GM19463 (cell line): Measurements from ENCODE around the gene ASPG.

Experiments
- ATAC-seq: cut with Tn5 transposase; IDR thresholded peaks from one replicate; pipeline ENCODE4 v1.9.1; 2021; ENCODE audit warnings: mild to moderate bottlenecking, moderate library complexity; ENCODE audit not compliant: unreplicated experiment

The ASPG gene

GRCh38 chr14:104075530-104076151, 9.9 kb upstream of the ASPG start:
- ATAC-seq: no peak

GRCh38 chr14:104076743-104077142, 8.8 kb upstream of the ASPG start:
- ATAC-seq: no peak

- ATAC-seq: no peak
Observed at GRCh38 chr14:104078031-104078455, 7.5 kb upstream of the ASPG start.

GRCh38 chr14:104080376-104081260, 4.9 kb upstream of the ASPG start:
- ATAC-seq: no peak

- ATAC-seq: no peak
Observed at GRCh38 chr14:104081261-104081835, 4.2 kb upstream of the ASPG start.

GRCh38 chr14:104081951-104082464, 3.5 kb upstream of the ASPG start:
- no peak for ATAC-seq

- ATAC-seq: no peak
Observed at GRCh38 chr14:104082807-104083206, 2.7 kb upstream of the ASPG start.

GRCh38 chr14:104084251-104085002, 1.1 kb upstream of the ASPG start:
- no peak for ATAC-seq

GRCh38 chr14:104085889-104086201, 345 bp downstream of the ASPG start:
- no peak for ATAC-seq

GRCh38 chr14:104086210-104086660, 735 bp downstream of the ASPG start:
- no peak for ATAC-seq

- ATAC-seq: no peak
Observed at GRCh38 chr14:104086661-104087461, 1.4 kb downstream of the ASPG start.

GRCh38 chr14:104087505-104087904, 2.0 kb downstream of the ASPG start:
- no peak for ATAC-seq

GRCh38 chr14:104087981-104088850, 2.7 kb downstream of the ASPG start:
- ATAC-seq: no peak

- no peak for ATAC-seq
Observed at GRCh38 chr14:104090071-104090748, 4.7 kb downstream of the ASPG start.

GRCh38 chr14:104091061-104091926, 5.8 kb downstream of the ASPG start:
- ATAC-seq: no peak

- no peak for ATAC-seq
Observed at GRCh38 chr14:104091927-104092771, 6.6 kb downstream of the ASPG start.

- ATAC-seq: no peak
Observed at GRCh38 chr14:104092931-104093365, 7.4 kb downstream of the ASPG start.
